K562 (cell line): ENCODE measurements around the gene SLC17A6. TPM values are rescaled to one million over a fixed set of nuclear protein-coding genes. Genes with fewer than 3 reads are reported as not detected.

Source experiments
- ATAC-seq: fragments of 200-7000 bp; cut with Tn5 transposase; 3 replicates; pipeline ENCODE4 v1.9.1; 2020; ENCODE audit warnings: moderate library complexity
- BruUV-seq: library from RNA; stranded (reverse); fragments of 400-500 nt; replicated peaks from 2 replicates; lab custom pipeline; 2021; lab: Mats Ljungman, UMichigan
- CTCF ChIA-PET: fragments of 300-600 bp; formaldehyde crosslinking; extraction: SDS; loops from one replicate; lab custom pipeline; 2021; ENCODE audit warnings: low intra/inter-chr PET ratio; lab: Yijun Ruan, JAX
- POLR2A ChIA-PET: fragments of 300-600, 350-650 bp; sonication (Branson Sonifier 250); formaldehyde crosslinking; extraction: SDS; loops from one replicate; lab custom pipeline; 2021; ENCODE audit warnings: antibody characterized with exemption, inconsistent platforms; lab: Yijun Ruan, JAX
- DNase-seq, 4 experiments: peaks; one replicate each; pipeline versions ENCODE4 v3.0.0 to v3.0.0-alpha.2; 2011 to 2018; ENCODE audit warnings: low spot score in 3 of 4, mixed read lengths in 3 of 4; ENCODE audit errors: extremely low read depth in 1 of 4
- FAIRE-seq: peaks from 2 replicates; lab custom pipeline; 2011; peaks lifted over from hg19 to GRCh38; lab: Jason Lieb, UNC
- H2AFZ ChIP-seq: 2 replicates; pipeline ENCODE4 v1.6.0; 2011; ENCODE audit warnings: low read depth, low read length, control low read depth, inconsistent platforms
- H3K27ac ChIP-seq: fragments of 200-600 bp; 3 replicates; pipeline ENCODE4 v1.8.0; 2011; ENCODE audit warnings: low read depth, mild to moderate bottlenecking, control low read depth, inconsistent platforms, low read length, moderate library complexity, mixed read lengths; ENCODE audit errors: extremely low read depth
- H3K27me3 ChIP-seq, 2 experiments: fragments of 300-600 bp in 1 of 2; 2 replicates in 1 of 2; 3 replicates in 1 of 2; pipeline versions ENCODE4 v1.6.0 to v1.8.0; 2011; ENCODE audit warnings: inconsistent platforms in 2 of 2, low read length in 2 of 2, mild to moderate bottlenecking in 1 of 2, mixed read lengths in 1 of 2, moderate library complexity in 1 of 2; ENCODE audit not compliant: control insufficient read depth in 2 of 2, insufficient read depth in 2 of 2
- H3K36me3 ChIP-seq: fragments of 300-600 bp; 3 replicates; pipeline ENCODE4 v1.8.0; 2011; ENCODE audit warnings: mild to moderate bottlenecking, low read length, inconsistent platforms; ENCODE audit not compliant: control insufficient read depth, insufficient read depth
- H3K4me1 ChIP-seq, 2 experiments: fragments of 200-600 bp in 1 of 2; replicated peaks in 1 of 2; 2 replicates in 1 of 2; 3 replicates in 1 of 2; pipeline versions ENCODE4 v1.5.1 to v1.8.0; 2011; ENCODE audit warnings: inconsistent platforms in 2 of 2, low read length in 2 of 2, mild to moderate bottlenecking in 1 of 2, mixed read lengths in 1 of 2, moderate library complexity in 1 of 2; ENCODE audit not compliant: control insufficient read depth in 2 of 2, insufficient read depth in 2 of 2
- H3K4me2 ChIP-seq: 2 replicates; pipeline ENCODE4 v1.6.1; 2011; ENCODE audit warnings: low read length, control low read depth, inconsistent platforms, mixed read lengths; ENCODE audit not compliant: insufficient read depth
- H3K4me3 ChIP-seq: fragments of 200-600 bp; sonication (generic), shearing (Covaris generic); 2 replicates; pipeline ENCODE4 v1.5.1; 2016; ENCODE audit warnings: control low read depth, inconsistent platforms
- H3K79me2 ChIP-seq: fragments of 200-600 bp; 3 replicates; pipeline ENCODE4 v1.8.0; 2011; ENCODE audit warnings: low read length, inconsistent platforms; ENCODE audit not compliant: control insufficient read depth, insufficient read depth
- H3K9ac ChIP-seq, 2 experiments: 2 replicates each; pipeline versions ENCODE4 v1.6.0 to v1.6.1; 2011; ENCODE audit warnings: low read depth in 2 of 2, low read length in 2 of 2, control low read depth in 1 of 2, inconsistent platforms in 1 of 2, mild to moderate bottlenecking in 1 of 2, mixed read lengths in 1 of 2; ENCODE audit not compliant: insufficient read depth in 1 of 2
- H3K9me1 ChIP-seq: one replicate; pipeline ENCODE4 v1.6.0; 2011; ENCODE audit warnings: inconsistent platforms, mild to moderate bottlenecking, low read length, moderate library complexity; ENCODE audit not compliant: control insufficient read depth, insufficient read depth
- H3K9me3 ChIP-seq: replicated peaks from 2 replicates; pipeline ENCODE4 v1.5.1; 2011; ENCODE audit warnings: low read depth, low read length, inconsistent platforms; ENCODE audit not compliant: control insufficient read depth, insufficient read depth
- H4K20me1 ChIP-seq: replicated peaks from 2 replicates; pipeline ENCODE4 v1.6.1; 2011; ENCODE audit warnings: low read length, inconsistent platforms, mixed read lengths; ENCODE audit not compliant: control insufficient read depth, insufficient read depth
- ESRRA ChIP-seq: fragments of 450-650 bp; IDR thresholded peaks from 2 replicates; pipeline ENCODE4 v1.6.1; 2014; ENCODE audit warnings: low read depth, mild to moderate bottlenecking, moderate library complexity, borderline replicate concordance
- ETV1 ChIP-seq: fragments of 450-650 bp; conservative IDR thresholded peaks from 2 replicates; pipeline ENCODE4 v1.6.1; 2016; ENCODE audit warnings: missing genetic modification characterization, control low read depth, low read depth, missing compliant biosample characterization
- EWSR1 ChIP-seq: fragments of 450-650 bp; IDR thresholded peaks from 2 replicates; pipeline ENCODE4 v1.6.1; 2018; ENCODE audit warnings: borderline replicate concordance, mild to moderate bottlenecking, low read depth, moderate library complexity; ENCODE audit not compliant: partially characterized antibody
- FOXK2 ChIP-seq, 2 experiments: fragments of 450-650 bp; IDR thresholded peaks in 1 of 2; conservative IDR thresholded peaks in 1 of 2; 2 replicates each; pipeline ENCODE4 v1.6.1; 2016; ENCODE audit warnings: low read depth in 2 of 2, mild to moderate bottlenecking in 1 of 2
- MTA3 ChIP-seq: fragments of 450-650 bp; formaldehyde crosslinking; IDR thresholded peaks from 2 replicates; pipeline ENCODE4 v1.6.1; 2017; ENCODE audit warnings: mild to moderate bottlenecking, borderline replicate concordance
- NFATC3 ChIP-seq: fragments of 450-650 bp; IDR thresholded peaks from 2 replicates; pipeline ENCODE4 v1.6.1; 2017; ENCODE audit warnings: mild to moderate bottlenecking
- PKNOX1 ChIP-seq: fragments of 450-650 bp; IDR thresholded peaks from 2 replicates; pipeline ENCODE4 v1.6.1; 2016
- PYGO2 ChIP-seq: fragments of 450-650 bp; IDR thresholded peaks from 2 replicates; pipeline ENCODE4 v1.6.1; 2016; ENCODE audit warnings: mild to moderate bottlenecking, missing genetic modification characterization, moderate library complexity, missing compliant biosample characterization
- ZNF133 ChIP-seq: fragments of 250-450 bp; sonication (Bioruptor Pico); IDR thresholded peaks from 2 replicates; pipeline ENCODE4 v1.4.0; 2020; ENCODE audit warnings: mild to moderate bottlenecking
- ZNF197 ChIP-seq: fragments of 200-800 bp; sonication (Bioruptor generic); IDR thresholded peaks from 2 replicates; pipeline ENCODE4 v1.6.1; 2016; ENCODE audit warnings: low read depth, missing genetic modification characterization, missing compliant biosample characterization
- ZNF23 ChIP-seq: fragments of 250-450 bp; sonication (Bioruptor Pico); IDR thresholded peaks from 2 replicates; pipeline ENCODE4 v1.4.0; 2020; ENCODE audit warnings: mild to moderate bottlenecking
- ZNF830 ChIP-seq: fragments of 250-450 bp; sonication (Bioruptor Pico); IDR thresholded peaks from 2 replicates; pipeline ENCODE4 v1.5.0; 2021; ENCODE audit warnings: mild to moderate bottlenecking
- ZSCAN29 ChIP-seq: fragments of 450-650 bp; IDR thresholded peaks from 2 replicates; pipeline ENCODE4 v1.6.1; 2017
- WGBS: fragments of 100-300 bp; shearing (Covaris generic); methylation state at CpG from one replicate; pipeline ENCODE4 v1.1.6; 2016; ENCODE audit warnings: low coverage, mixed read lengths; ENCODE audit not compliant: insufficient coverage; ENCODE audit errors: missing lambda C conversion rate; 5-methylcytosine and 5-hydroxymethylcytosine counted together
- in situ Hi-C: fragments of 300-500 bp; cut with MboI; formaldehyde crosslinking; loops from 4 replicates; pipeline ENCODE4 v1.15.0; 2018; ENCODE audit warnings: inconsistent platforms, mixed read lengths
- intact Hi-C: fragments of 100-400 bp; cut with micrococcal nuclease; formaldehyde crosslinking; loops from 2 replicates; pipeline ENCODE4 v1.14.2; 2022
- polyA plus RNA-seq, 8 experiments: library from polyadenylated mRNA; depleted of rRNA in 4 of 8; stranded (reverse) in 5 of 8; unstranded in 3 of 8; fragments of >200 nt; fragmentation: Nextera tagmentation in 2 of 8; fragmentation: Illumina TruSeq in 1 of 8; extraction: Ambion mirVana in 2 of 8; extraction: Trizol in 1 of 8; gene quantifications; 2 replicates each; pipeline versions ENCODE4 v1.2.1 to v1.2.3, GENCODE V29; 2011 to 2014; ENCODE audit warnings: inconsistent platforms in 1 of 8, missing spikeins in 1 of 8
- total RNA-seq, 7 experiments: library from RNA; depleted of rRNA in 6 of 7; stranded (reverse); fragments of >200 nt in 6 of 7; fragmentation: Illumina TruSeq in 2 of 7; extraction: Trizol in 2 of 7; gene quantifications; 2 replicates each; pipeline versions ENCODE4 v1.2.1 to v1.2.3, GENCODE V29; 2011 to 2021; ENCODE audit warnings: low replicate concordance in 1 of 7
- TF ChIP-seq, protein P1 (sequence below): sonication (generic); formaldehyde crosslinking; IDR thresholded peaks from 2 replicates; pipeline ENCODE4 v1.8.1; 2022; ENCODE audit warnings: missing genetic modification reagents
- TF ChIP-seq, protein P2 (sequence below): fragments of 450-650 bp; formaldehyde crosslinking; IDR thresholded peaks from 2 replicates; pipeline ENCODE4 v1.4.0; 2020; ENCODE audit warnings: mild to moderate bottlenecking
- TF ChIP-seq, protein P3 (sequence below): fragments of 250-450 bp; sonication (Bioruptor Pico); IDR thresholded peaks from 2 replicates; pipeline ENCODE4 v1.8.0; 2021; ENCODE audit warnings: moderate library complexity, mild to moderate bottlenecking, inconsistent platforms

SLC17A6 gene
- total and polyA plus RNA-seq, 9 of the 15 experiments (the other 6 are each of a cell fraction or from before 2014, with no cell fraction given): not detected

- TF ChIP-seq PKNOX1: no peak
- TF ChIP-seq FOXK2 (conservative IDR thresholded peaks at IDR 0.05 in 1 of 2, IDR thresholded peaks at IDR 0.05 in 1 of 2; ENCODE audit: low read depth in 2 of 2): no peak
- TF ChIP-seq, all 486 proteins: peak for 0
These were observed 8.1 kb downstream of the SLC17A6 start (continued) for GRCh38 chr11:22346282-22346681.

DNA sequence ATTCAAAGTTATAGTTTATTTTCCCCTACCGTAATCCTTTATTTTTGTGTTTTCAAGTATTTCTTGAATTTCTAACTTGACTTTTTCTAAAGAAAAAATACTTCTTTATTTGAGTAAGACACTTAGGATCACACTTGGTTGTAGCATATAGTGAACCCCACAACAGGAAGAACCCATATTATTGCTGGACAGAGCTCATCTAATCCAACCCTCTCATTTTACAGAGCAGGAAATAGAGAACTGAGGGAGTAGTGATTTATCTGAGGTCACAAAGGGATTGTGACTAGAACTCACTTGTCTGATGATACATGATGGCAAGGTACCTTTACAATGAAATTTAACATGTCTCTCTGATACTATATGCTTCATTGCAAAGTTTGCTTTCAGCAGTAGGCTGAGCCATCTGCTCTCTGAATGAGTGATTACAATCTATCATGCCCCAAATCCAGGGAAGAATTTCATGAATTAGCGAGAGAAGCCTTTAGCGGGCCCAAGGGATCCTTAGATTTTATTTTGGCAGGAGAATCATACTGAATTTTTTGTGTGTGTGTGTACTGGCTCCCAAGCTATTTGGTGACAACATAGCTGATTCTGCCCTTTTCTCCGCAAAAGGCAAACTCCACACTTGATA lies 9.8 kb downstream of the SLC17A6 start:
- H3K36me3 ChIP-seq: no peaks in the 10 kb centered on the region
- in situ Hi-C loops: no loop called here
- no peaks in the 10 kb centered on the region for H3K9me1 ChIP-seq
- no peaks in the 10 kb centered on the region for H3K9me3 ChIP-seq
- no peak overlapping the region for H3K4me3 ChIP-seq
- ChIA-PET POLR2A (no interaction called here), CTCF (no interaction called here)
- no peaks in the 10 kb centered on the region for H3K79me2 ChIP-seq
- no TSS peak for BruUV-seq
- H3K4me1 ChIP-seq: no peaks in the 10 kb centered on the region
- no peak overlapping the region for H3K4me2 ChIP-seq
- no peak for DNase-seq
- intact Hi-C loops: no loop called here
- 2% methylated on average over 4 of the region's 4 CpGs for whole genome bisulfite sequencing
- no peak for ATAC-seq
- no peaks in the 10 kb centered on the region for H4K20me1 ChIP-seq
- H2AFZ ChIP-seq: no peak overlapping the region
- peaks cover 0 to 8% of the 10 kb centered on the region in 2 experiments; a peak in 2 of 5 replicates for H3K27me3 ChIP-seq
- no peak overlapping the region for H3K9ac ChIP-seq
- no peak for FAIRE-seq
- H3K27ac ChIP-seq: no peak overlapping the region
- TF ChIP-seq ZNF133 (no peak), MTA3 (no peak), ZNF197 (CRISPR knock-in tag) (no peak), PYGO2 (no peak), ETV1 (tag) (no peak), ESRRA (no peak), NFATC3 (no peak), ZNF23 (no peak), ZNF830 (CRISPR knock-in tag) (no peak), EWSR1 (no peak), ZSCAN29 (no peak)
- TF ChIP-seq, protein P1, sequence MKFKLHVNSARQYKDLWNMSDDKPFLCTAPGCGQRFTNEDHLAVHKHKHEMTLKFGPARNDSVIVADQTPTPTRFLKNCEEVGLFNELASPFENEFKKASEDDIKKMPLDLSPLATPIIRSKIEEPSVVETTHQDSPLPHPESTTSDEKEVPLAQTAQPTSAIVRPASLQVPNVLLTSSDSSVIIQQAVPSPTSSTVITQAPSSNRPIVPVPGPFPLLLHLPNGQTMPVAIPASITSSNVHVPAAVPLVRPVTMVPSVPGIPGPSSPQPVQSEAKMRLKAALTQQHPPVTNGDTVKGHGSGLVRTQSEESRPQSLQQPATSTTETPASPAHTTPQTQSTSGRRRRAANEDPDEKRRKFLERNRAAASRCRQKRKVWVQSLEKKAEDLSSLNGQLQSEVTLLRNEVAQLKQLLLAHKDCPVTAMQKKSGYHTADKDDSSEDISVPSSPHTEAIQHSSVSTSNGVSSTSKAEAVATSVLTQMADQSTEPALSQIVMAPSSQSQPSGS: no peak
- TF ChIP-seq, protein P2, sequence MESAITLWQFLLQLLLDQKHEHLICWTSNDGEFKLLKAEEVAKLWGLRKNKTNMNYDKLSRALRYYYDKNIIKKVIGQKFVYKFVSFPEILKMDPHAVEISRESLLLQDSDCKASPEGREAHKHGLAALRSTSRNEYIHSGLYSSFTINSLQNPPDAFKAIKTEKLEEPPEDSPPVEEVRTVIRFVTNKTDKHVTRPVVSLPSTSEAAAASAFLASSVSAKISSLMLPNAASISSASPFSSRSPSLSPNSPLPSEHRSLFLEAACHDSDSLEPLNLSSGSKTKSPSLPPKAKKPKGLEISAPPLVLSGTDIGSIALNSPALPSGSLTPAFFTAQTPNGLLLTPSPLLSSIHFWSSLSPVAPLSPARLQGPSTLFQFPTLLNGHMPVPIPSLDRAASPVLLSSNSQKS: no peak
- TF ChIP-seq, protein P3, sequence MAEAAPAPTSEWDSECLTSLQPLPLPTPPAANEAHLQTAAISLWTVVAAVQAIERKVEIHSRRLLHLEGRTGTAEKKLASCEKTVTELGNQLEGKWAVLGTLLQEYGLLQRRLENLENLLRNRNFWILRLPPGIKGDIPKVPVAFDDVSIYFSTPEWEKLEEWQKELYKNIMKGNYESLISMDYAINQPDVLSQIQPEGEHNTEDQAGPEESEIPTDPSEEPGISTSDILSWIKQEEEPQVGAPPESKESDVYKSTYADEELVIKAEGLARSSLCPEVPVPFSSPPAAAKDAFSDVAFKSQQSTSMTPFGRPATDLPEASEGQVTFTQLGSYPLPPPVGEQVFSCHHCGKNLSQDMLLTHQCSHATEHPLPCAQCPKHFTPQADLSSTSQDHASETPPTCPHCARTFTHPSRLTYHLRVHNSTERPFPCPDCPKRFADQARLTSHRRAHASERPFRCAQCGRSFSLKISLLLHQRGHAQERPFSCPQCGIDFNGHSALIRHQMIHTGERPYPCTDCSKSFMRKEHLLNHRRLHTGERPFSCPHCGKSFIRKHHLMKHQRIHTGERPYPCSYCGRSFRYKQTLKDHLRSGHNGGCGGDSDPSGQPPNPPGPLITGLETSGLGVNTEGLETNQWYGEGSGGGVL (CRISPR knock-in tag): no peak
